ENCODE results near the gene ERCC8. TPM values are rescaled to one million over a fixed set of nuclear protein-coding genes. Genes with fewer than 3 reads are reported as not detected.

ERCC8 gene, protein sequence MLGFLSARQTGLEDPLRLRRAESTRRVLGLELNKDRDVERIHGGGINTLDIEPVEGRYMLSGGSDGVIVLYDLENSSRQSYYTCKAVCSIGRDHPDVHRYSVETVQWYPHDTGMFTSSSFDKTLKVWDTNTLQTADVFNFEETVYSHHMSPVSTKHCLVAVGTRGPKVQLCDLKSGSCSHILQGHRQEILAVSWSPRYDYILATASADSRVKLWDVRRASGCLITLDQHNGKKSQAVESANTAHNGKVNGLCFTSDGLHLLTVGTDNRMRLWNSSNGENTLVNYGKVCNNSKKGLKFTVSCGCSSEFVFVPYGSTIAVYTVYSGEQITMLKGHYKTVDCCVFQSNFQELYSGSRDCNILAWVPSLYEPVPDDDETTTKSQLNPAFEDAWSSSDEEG
- polyA plus RNA-seq (2013), result 6.0 and 6.1 TPM in 2 replicates

- Histone ChIP-seq H3K4ac (ENCODE audit: low read depth, low read length) (peak within 1 kb of the TSS; percentile 43), H2AFZ (ENCODE audit: insufficient read depth, low read length, poor library complexity) (peak within 1 kb of the TSS; percentile 58), H3K27me3 (ENCODE audit: insufficient read depth, low read length) (no peaks in the 10 kb centered on the region), H4K8ac (ENCODE audit: low read depth, low read length) (peak within 1 kb of the TSS; percentile 96), H4K91ac (ENCODE audit: low read depth, low read length) (no peak within 1 kb of the TSS), H3K18ac (ENCODE audit: low read length) (no peak within 1 kb of the TSS), H3K14ac (ENCODE audit: low read length) (peak within 1 kb of the TSS; percentile 55), H3K4me3 (ENCODE audit: low read depth, low read length) (peak within 1 kb of the TSS; percentile 80), H3K4me2 (ENCODE audit: low read length) (peak within 1 kb of the TSS; percentile 95), H3K4me1 (ENCODE audit: control insufficient read depth in 1 of 2, insufficient read depth in 2 of 2, low read length in 2 of 2) (peaks cover 2 to 5% of the 10 kb centered on the region in 2 experiments), H3K9ac (ENCODE audit: low read length) (peak within 1 kb of the TSS; percentile 44), H3K36me3 (ENCODE audit: control insufficient read depth in 1 of 2, insufficient read depth in 2 of 2, low read length in 2 of 2) (no peaks in the 10 kb centered on the region), H3K23ac (ENCODE audit: low read length) (peak within 1 kb of the TSS; percentile 29), H3K9me3 (ENCODE audit: insufficient read depth, low read depth, low read length) (no peaks in the 10 kb centered on the region), H2BK120ac (ENCODE audit: insufficient read depth, low read length, poor library complexity) (no peak within 1 kb of the TSS), H3K79me1 (ENCODE audit: low read length) (peaks cover 2% of the 10 kb centered on the region), H2BK5ac (ENCODE audit: low read depth, low read length, poor library complexity) (no peak within 1 kb of the TSS), H4K12ac (ENCODE audit: low read depth, low read length) (no peak within 1 kb of the TSS), H2BK12ac (ENCODE audit: low read length) (no peak within 1 kb of the TSS), H3K27ac (ENCODE audit: low read depth, low read length) (no peak within 1 kb of the TSS), H2AK5ac (ENCODE audit: low read length) (no peak within 1 kb of the TSS), H3K79me2 (ENCODE audit: control insufficient read depth, insufficient read depth, low read length, poor library complexity) (no peaks in the 10 kb centered on the region)
- DNase-seq, result peak; percentile 94
- whole genome bisulfite sequencing (ENCODE audit: extremely low coverage, insufficient coverage, insufficient read length), result no CpG with 5 or more reads among the region's 64 CpGs
These were observed at the start of gene ERCC8, which contains the start of gene NDUFAF2 for GRCh38 chr5:60944904-60945812. Gene ERCC8 (minus strand): TSS chr5:60945070. CDS start chr5:60945008, 62 bp downstream. Gene NDUFAF2 (plus strand): TSS chr5:60945205. CDS start chr5:60945256, 51 bp downstream.

DNA sequence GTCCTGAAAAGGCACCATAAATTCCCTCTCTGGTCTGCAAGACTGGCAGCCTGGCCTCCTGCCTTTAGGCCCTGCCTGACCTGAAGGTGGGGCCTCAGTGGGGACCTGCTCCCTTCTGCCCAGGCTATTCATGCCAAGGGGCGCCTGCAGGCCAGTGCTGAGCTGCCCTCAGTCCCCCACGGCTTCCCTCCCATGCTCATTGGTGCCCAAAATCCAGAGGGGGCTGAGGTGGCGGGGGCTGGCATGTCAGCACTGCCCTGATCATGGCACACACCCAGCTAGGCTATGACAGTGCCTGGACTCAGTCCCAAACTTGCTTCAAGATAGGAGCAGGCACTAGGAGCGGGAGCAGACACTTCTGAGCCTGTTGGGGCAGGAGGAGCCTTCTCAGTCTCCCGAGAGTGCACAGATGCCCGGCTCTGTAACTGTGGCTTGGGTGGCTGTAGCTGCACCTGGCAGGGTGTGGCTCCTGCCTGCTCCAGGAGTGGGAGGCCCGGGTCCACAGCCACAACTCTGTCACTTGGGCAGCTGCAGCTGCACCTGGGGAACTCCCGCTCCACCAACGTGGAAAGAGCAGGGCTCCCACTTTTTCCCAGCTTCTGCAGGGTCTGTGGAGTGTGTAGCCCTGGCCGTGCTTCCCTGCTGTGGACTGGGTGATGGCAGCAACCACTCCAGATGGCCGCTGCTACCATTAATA lies 49.2 kb upstream of the ERCC8 start:
- H3K4me1 ChIP-seq (ENCODE audit: control insufficient read depth in 1 of 2, insufficient read depth in 2 of 2, low read length in 2 of 2), result no peaks in the 10 kb centered on the region
- no peak overlapping the region for H2BK12ac ChIP-seq (ENCODE audit: low read length)
- H4K12ac ChIP-seq (ENCODE audit: low read depth, low read length), result no peak overlapping the region
- no peak overlapping the region for H3K4me2 ChIP-seq (ENCODE audit: low read length)
- H2AK5ac ChIP-seq (ENCODE audit: low read length), result no peak overlapping the region
- H3K4ac ChIP-seq (ENCODE audit: low read depth, low read length), result no peak overlapping the region
- no peak overlapping the region for H3K4me3 ChIP-seq (ENCODE audit: low read depth, low read length)
- no peak overlapping the region for H3K27ac ChIP-seq (ENCODE audit: low read depth, low read length)
- H3K9ac ChIP-seq (ENCODE audit: low read length), result no peak overlapping the region
- WGBS (ENCODE audit: extremely low coverage, insufficient coverage, insufficient read length), result no CpG with 5 or more reads among the region's 11 CpGs
- H2AFZ ChIP-seq (ENCODE audit: insufficient read depth, low read length, poor library complexity), result no peak overlapping the region
- H3K79me2 ChIP-seq (ENCODE audit: control insufficient read depth, insufficient read depth, low read length, poor library complexity), result no peaks in the 10 kb centered on the region
- no peak overlapping the region for H3K18ac ChIP-seq (ENCODE audit: low read length)
- H3K9me3 ChIP-seq (ENCODE audit: insufficient read depth, low read depth, low read length), result peaks cover 14% of the 10 kb centered on the region
- peaks cover 0 to 4% of the 10 kb centered on the region in 2 experiments for H3K36me3 ChIP-seq (ENCODE audit: control insufficient read depth in 1 of 2, insufficient read depth in 2 of 2, low read length in 2 of 2)
- no peak overlapping the region for H4K91ac ChIP-seq (ENCODE audit: low read depth, low read length)
- no peaks in the 10 kb centered on the region for H3K79me1 ChIP-seq (ENCODE audit: low read length)
- H2BK120ac ChIP-seq (ENCODE audit: insufficient read depth, low read length, poor library complexity), result no peak overlapping the region
- H2BK5ac ChIP-seq (ENCODE audit: low read depth, low read length, poor library complexity), result no peak overlapping the region
- H3K27me3 ChIP-seq (ENCODE audit: insufficient read depth, low read length), result no peaks in the 10 kb centered on the region
- no peak for DNase-seq
- no peak overlapping the region for H3K14ac ChIP-seq (ENCODE audit: low read length)
- H3K23ac ChIP-seq (ENCODE audit: low read length), result no peak overlapping the region
- H4K8ac ChIP-seq (ENCODE audit: low read depth, low read length), result no peak overlapping the region

- Histone ChIP-seq H3K18ac (ENCODE audit: low read length) (no peak overlapping the region), H4K12ac (ENCODE audit: low read depth, low read length) (no peak overlapping the region), H3K9ac (ENCODE audit: low read length) (no peak overlapping the region), H3K27me3 (ENCODE audit: insufficient read depth, low read length) (no peaks in the 10 kb centered on the region), H3K79me2 (ENCODE audit: control insufficient read depth, insufficient read depth, low read length, poor library complexity) (no peaks in the 10 kb centered on the region), H3K23ac (ENCODE audit: low read length) (no peak overlapping the region), H2BK5ac (ENCODE audit: low read depth, low read length, poor library complexity) (no peak overlapping the region), H3K36me3 (ENCODE audit: control insufficient read depth in 1 of 2, insufficient read depth in 2 of 2, low read length in 2 of 2) (peaks cover 0 to 4% of the 10 kb centered on the region in 2 experiments), H3K4me3 (ENCODE audit: low read depth, low read length) (no peak overlapping the region), H2AFZ (ENCODE audit: insufficient read depth, low read length, poor library complexity) (no peak overlapping the region), H3K4ac (ENCODE audit: low read depth, low read length) (no peak overlapping the region), H4K91ac (ENCODE audit: low read depth, low read length) (no peak overlapping the region), H3K4me2 (ENCODE audit: low read length) (no peak overlapping the region), H2BK120ac (ENCODE audit: insufficient read depth, low read length, poor library complexity) (no peak overlapping the region), H3K79me1 (ENCODE audit: low read length) (no peaks in the 10 kb centered on the region), H3K9me3 (ENCODE audit: insufficient read depth, low read depth, low read length) (peaks cover 14% of the 10 kb centered on the region), H4K8ac (ENCODE audit: low read depth, low read length) (no peak overlapping the region), H2AK5ac (ENCODE audit: low read length) (no peak overlapping the region), H3K14ac (ENCODE audit: low read length) (no peak overlapping the region), H3K27ac (ENCODE audit: low read depth, low read length) (no peak overlapping the region), H3K4me1 (ENCODE audit: control insufficient read depth in 1 of 2, insufficient read depth in 2 of 2, low read length in 2 of 2) (no peaks in the 10 kb centered on the region), H2BK12ac (ENCODE audit: low read length) (no peak overlapping the region)
- no CpG with 5 or more reads among the region's 2 CpGs for WGBS (ENCODE audit: extremely low coverage, insufficient coverage, insufficient read length)
- no peak for DNase-seq
These were observed 48.6 kb upstream of the ERCC8 start for GRCh38 chr5:60993425-60993824.

DNA sequence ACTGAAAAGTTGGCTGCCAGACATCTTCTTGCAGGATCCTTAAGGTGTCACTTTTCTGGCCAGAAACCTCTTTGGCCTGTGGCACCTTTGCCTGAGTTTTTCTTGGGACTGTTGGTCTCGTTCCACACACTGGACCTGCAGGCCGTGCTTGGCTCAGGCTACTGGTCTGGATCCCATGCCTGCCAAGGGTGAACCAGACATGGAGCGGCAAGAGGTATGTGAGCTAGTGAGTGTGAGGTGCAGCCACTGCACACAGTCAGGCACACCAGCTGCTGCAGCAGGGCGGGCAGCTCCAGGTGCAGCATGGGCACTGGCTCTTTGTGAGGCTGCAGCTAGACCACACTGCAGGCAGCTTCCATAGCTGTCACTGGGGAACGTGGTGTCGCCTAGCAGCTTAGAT lies 48.0 kb upstream of the ERCC8 start:
- H4K12ac ChIP-seq (ENCODE audit: low read depth, low read length), result no peak overlapping the region
- H2BK120ac ChIP-seq (ENCODE audit: insufficient read depth, low read length, poor library complexity), result no peak overlapping the region
- H2BK12ac ChIP-seq (ENCODE audit: low read length), result no peak overlapping the region
- no peak overlapping the region for H3K18ac ChIP-seq (ENCODE audit: low read length)
- H2AFZ ChIP-seq (ENCODE audit: insufficient read depth, low read length, poor library complexity), result no peak overlapping the region
- no peak overlapping the region for H4K8ac ChIP-seq (ENCODE audit: low read depth, low read length)
- no peak for DNase-seq
- H3K36me3 ChIP-seq (ENCODE audit: control insufficient read depth in 1 of 2, insufficient read depth in 2 of 2, low read length in 2 of 2), result peaks cover 0 to 4% of the 10 kb centered on the region in 2 experiments
- H3K79me1 ChIP-seq (ENCODE audit: low read length), result no peaks in the 10 kb centered on the region
- no peak overlapping the region for H3K9ac ChIP-seq (ENCODE audit: low read length)
- no peak overlapping the region for H3K14ac ChIP-seq (ENCODE audit: low read length)
- H3K9me3 ChIP-seq (ENCODE audit: insufficient read depth, low read depth, low read length), result peaks cover 14% of the 10 kb centered on the region
- no CpG with 5 or more reads among the region's 6 CpGs for WGBS (ENCODE audit: extremely low coverage, insufficient coverage, insufficient read length)
- H3K4me2 ChIP-seq (ENCODE audit: low read length), result no peak overlapping the region
- H3K4me3 ChIP-seq (ENCODE audit: low read depth, low read length), result peak overlapping the region; percentile 47
- peak overlapping the region; percentile 86 for H3K23ac ChIP-seq (ENCODE audit: low read length)
- no peaks in the 10 kb centered on the region for H3K4me1 ChIP-seq (ENCODE audit: control insufficient read depth in 1 of 2, insufficient read depth in 2 of 2, low read length in 2 of 2)
- H3K27me3 ChIP-seq (ENCODE audit: insufficient read depth, low read length), result no peaks in the 10 kb centered on the region
- no peaks in the 10 kb centered on the region for H3K79me2 ChIP-seq (ENCODE audit: control insufficient read depth, insufficient read depth, low read length, poor library complexity)
- no peak overlapping the region for H2BK5ac ChIP-seq (ENCODE audit: low read depth, low read length, poor library complexity)
- no peak overlapping the region for H2AK5ac ChIP-seq (ENCODE audit: low read length)
- H4K91ac ChIP-seq (ENCODE audit: low read depth, low read length), result no peak overlapping the region
- H3K27ac ChIP-seq (ENCODE audit: low read depth, low read length), result no peak overlapping the region
- no peak overlapping the region for H3K4ac ChIP-seq (ENCODE audit: low read depth, low read length)

Data from trophoblast cell (in vitro differentiated cells and primary cell).